HK-2 (cell line): ENCODE measurements around the gene ADCY3.

ENCODE experiments used
- DNase-seq: peaks from one replicate; pipeline ENCODE4 v3.0.0-alpha.2; 2018; ENCODE audit not compliant: unreplicated experiment

ADCY3 gene

DNA sequence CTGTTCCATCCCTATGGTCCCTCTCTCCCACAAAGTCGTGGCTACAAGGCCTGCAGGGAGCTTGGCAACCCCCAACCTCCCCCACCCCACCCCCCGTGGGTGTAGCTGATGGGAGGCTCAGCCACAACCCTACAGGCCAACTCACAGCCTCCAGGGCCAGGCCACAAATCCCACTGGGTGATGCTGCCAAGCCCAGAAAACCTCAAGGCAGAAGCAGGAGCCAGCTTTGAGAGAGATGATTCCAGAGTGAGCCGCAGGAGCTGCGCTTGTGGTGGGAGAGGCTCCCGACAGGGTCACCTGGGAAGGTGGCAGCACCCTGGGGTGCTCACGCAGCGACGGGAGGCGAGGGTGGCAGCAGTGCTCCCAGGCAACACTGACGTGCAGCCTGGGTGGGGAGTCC lies 44.8 kb downstream of the ADCY3 start:
- no peak for DNase-seq

DNA sequence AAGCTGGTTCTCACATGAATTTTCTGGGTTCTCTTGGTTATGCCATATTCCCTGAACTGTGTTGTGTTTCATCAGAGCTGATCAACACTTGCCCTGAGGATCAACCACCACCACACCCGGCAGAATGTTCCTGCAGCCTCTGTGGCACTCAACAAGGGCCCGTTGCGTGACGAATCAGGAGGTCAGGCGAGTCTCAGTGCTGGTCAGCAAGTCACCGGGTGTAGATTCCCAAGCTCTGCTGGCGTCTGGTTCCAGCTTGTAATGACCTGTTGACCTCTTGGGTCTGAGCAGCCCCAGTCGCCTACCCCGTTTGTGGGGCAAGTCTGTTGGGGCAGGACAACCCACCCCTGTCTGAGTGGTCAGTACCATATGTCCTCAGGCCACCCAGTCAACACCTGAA lies 46.0 kb downstream of the ADCY3 start:
- DNase-seq: no peak

DNA sequence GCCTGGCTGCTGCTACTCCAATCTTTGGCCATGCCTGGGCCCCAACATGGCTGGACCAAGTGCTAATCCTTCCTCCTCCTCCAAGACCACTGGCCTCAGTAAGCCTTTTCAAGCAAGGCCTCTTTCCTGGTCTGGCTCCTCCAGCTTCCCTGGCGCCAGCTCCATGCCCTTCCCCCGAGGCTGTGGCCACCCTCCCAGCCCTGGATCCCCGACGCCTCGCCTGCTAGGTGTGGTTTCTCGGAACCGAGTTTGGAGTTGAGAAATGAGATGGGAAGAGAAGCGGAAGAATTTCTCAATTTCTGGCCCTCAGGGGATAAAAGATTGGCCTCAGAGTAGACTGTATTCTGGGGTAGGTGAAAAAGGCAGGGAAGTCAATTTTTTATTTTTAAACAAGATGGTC lies 46.4 kb downstream of the ADCY3 start:
- DNase-seq: no peak

DNA sequence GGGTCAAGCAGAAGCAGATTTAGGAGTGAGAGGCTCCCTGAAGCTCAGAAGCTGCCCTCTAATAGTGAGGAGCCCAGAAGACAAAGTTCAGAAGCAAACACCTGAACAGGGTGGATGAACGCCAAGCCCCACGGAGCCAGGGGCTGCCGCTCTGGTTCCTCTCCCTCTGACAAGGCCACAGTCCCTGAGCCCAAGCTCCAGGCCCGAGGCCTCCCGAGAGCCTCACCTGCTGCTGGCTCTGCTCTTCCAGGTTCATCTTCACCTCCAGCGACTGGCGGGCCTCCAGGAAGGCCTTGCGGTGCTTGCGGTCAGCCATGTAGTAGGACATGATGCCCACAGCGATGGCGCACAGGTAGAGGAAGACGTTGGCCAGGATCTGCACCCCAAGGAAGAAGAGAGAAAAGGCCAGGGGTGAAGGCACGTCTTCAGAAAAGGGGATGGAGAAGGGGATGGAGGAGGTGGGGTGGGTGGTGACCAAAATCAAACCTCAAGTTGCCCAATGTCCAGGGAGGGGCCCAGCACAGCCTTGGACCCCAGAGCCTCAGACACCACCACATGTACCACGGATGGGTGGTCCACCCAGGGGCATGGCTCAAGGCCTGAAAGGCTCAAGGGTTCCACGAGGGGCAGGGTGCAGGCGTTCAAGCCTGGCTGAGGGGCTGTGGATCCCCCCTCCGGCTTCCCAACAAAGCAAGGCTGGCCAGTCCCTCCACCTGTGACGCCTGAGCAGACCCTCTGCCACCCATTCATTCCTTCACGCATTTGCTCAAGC lies 47.5 kb downstream of the ADCY3 start:
- DNase-seq: no peak

DNA sequence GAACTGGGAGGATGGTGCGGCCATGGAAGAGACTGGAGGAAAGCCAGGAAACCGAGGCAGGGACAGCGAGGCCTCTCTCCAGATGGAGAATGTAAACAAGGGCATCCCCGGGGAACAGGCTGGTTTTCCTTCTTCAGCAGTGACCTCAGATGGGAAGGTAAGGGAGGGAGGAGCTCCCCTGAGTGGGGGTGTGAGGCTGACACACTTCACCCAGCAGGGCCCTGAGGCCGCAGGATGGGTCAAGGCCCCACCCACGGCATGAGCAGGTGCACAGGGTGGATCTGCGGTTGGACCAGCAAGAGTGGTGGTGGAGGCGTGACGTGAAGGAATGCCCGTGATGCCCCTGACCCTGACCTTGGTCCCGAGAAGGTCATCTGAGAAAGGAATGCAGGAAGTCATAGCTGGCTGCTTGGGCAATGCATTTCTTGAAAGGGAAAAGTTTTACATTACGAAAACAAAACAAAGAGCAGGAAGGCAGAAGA lies 48.1 kb downstream of the ADCY3 start:
- no peak for DNase-seq

DNA sequence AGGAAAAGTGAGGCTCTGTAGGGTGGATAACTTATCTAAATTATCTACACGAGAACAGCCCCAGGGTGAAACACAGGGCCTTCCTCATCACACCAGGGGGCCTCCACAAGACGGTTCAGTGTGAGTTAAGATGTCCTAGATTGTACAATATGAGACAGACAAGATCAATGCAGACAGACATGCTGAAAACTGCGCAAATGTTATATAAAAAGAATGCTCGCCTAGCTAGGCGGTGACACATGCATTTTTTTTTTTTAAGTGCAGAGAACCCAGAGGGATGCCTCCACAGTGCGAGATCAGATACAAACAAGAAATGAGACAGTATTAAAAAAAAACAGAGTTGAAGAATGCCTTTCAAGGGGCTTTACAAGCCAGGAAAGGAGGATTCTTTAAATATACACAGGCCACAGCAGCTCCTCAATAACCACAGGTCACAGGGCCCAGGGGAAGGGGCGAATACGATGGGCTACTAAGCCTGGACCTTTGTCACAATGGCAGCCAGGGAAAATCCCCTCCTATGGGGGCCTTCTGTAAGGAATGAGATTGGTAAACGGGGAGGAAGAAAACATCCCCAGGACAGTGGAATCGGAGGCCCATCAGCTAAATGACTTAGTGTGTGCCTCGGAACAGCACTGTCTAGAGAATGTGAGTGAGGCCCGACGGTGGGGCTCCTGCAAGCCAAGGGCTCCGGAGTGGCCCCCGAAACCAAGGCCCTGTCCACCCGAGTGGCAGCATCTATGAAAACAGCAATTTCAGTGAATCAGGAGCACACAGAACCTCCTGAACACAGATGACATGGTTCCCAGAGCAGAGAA lies 48.9 kb downstream of the ADCY3 start:
- no peak for DNase-seq

DNA sequence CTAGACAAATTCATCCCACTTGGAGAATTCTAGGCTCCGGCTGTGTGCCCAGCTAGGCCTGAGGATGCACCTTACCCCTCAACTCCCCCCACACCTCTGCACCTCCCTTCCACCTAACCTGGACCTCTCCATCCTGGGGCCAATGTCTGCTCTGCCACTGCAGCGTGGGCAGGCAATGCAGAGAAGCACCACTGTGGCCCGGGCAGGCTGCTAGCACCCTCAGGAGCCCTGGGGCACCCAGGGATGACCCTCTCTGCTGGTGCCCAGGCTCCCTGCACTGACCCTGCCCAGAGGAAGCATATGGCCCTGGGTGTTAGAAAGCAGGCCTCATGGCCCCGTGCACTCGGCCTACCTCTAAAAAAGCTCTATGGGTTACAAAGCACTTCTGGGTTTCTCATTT lies 49.6 kb downstream of the ADCY3 start:
- DNase-seq: no peak

GRCh38 chr2:24866946-24867345 lies 53.1 kb downstream of the ADCY3 start:
- DNase-seq: no peak

DNA sequence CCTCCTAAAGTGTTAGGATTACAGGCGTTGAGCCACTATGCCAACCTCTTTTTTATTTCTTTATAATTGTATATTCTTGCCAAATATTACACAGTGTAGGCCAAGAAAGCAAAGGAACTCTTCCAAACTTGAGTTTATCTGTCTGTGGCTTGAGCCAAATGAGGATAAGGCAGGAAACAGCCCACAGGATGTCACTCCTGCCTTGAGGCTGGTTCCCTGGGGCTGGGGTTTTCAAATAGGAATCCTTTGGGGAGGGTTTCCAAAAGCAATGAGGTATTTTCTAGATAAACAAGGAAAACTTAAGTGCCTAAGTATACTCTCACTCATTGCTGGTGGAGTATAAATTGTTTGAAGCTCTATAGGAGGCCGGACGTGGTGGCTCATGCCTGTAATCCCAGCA lies 56.4 kb downstream of the ADCY3 start:
- DNase-seq: no peak

DNA sequence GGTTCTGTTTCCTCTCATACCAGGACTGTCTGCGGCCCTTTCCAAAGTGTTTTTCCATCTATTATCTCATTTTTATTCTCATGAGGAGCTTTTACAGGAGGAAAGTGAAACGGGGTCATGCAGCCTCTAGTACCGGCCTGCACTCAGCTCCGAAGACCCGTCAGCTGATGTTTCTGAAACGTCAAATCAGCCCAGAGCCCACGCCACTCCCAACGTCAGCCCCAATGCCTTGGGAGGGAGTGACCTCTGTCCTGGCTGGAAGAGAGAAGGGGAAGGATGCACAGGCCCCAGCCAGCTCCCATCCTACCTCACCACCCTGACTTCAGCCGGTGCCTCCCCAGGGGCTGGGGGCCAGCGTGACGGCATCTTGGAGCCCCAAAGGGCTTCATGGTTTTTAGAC lies 58.5 kb downstream of the ADCY3 start:
- no peak for DNase-seq

- no peak for DNase-seq
Observed at GRCh38 chr2:24860631-24861030, 59.4 kb downstream of the ADCY3 start.

- no peak for DNase-seq
Observed at GRCh38 chr2:24859968-24860600, 60.0 kb downstream of the ADCY3 start.

DNA sequence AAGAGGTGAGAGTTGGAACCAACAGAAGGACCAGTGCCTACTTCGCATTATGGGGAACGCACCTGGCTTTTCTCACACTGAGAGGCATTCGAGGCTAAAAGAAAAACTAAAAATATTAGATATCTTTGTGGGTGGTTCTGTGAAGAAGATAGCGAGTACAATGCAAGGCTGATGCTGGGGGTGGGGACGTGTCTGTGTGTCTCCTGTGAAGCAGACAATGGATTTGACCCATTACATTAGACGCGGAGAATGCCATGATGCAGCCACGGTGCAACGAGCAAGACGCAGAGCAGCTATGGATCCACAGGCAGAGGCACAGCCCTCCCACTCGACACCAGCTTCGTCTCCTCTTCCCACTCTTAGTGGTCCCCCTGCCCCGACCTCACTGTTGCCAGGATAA lies 61.0 kb downstream of the ADCY3 start:
- DNase-seq: no peak

DNA sequence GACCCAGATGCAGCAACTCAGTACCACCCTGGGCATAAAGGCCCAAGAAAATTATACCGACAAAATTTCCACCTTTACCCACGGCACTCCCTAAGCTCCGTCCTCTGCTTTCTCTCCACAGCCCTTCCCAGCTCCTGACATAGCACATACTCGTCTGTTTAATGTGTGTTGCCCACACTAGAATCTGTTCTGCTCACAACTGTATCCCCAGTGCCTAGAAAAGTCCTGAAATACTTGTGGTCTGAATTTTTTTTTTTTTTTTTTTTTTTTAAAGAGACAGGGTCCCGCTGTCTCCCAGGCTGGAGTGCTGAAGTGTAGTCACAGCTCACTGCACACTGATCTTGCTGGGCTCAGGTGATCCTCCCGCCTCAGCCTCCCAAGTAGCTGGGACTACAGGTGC lies 62.3 kb downstream of the ADCY3 start:
- no peak for DNase-seq

DNA sequence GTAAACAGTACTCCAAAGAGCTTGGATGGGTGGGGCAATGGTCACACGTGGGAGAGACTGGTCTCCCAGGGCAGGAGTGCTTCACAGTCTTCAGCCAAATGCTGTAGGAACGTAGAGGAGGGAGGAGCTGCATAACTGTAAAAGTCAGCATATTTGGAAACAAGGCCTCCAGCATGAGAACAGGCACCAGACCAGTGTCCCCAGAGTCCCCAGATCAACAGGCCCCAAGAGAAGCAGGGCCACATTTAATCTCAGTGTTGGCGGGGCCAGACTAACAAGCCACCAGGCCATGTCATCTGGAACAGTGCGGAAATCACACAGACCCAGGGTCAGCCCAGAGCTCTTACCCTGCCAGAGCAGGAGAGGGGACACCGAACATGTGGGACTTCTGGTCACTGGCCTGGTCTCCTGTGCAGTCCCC lies 63.2 kb downstream of the ADCY3 start:
- DNase-seq: no peak

DNA sequence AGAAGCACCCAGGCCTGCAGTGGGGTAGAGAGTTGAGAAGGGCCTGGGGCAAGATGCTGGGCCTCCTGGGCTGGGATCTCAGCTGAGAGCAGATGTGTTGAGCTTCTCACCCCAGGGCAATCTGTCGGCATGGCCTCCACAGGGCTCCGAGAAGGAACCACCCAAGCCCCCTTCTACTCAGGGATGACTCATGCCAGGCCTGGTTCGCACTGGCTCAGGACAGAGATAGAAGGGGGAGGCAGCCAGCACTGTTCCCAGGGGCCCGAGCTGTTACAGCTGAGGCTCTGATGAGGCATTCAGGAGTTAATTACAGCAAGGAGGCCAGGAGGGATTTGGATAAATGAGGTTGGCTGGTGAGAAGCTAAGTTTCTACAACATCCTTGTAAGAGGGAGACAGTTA lies 64.3 kb downstream of the ADCY3 start:
- no peak for DNase-seq

DNA sequence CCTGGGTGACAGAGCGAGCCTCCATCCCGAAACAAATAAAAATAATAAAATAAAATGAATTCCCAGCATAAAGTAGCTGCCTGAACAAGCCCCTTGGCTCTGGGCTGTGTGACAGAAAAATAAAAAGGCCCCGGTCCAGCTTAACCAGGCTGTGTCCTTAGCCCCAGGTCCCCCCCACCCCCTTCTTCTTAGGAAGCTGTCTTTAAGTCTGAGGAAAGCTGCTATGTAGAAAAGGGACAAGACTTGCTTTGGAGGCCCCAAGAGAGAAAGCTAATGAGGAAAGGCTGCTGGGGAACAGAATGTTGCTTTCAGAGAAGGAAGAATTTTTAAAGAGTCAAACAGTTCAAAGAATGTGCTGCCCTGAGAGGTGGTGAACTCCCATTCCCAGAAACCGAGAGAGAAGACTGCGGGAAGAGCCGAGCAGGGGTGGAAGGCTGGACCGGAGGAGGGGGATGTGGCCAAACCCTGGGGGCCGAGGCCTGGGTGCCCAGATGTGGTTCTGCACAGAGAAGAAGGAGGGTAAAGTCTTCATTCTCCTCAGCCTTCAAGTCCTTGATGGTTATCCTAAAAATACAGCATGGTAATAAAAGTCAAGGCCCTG lies 64.9 kb downstream of the ADCY3 start:
- DNase-seq: no peak

DNA sequence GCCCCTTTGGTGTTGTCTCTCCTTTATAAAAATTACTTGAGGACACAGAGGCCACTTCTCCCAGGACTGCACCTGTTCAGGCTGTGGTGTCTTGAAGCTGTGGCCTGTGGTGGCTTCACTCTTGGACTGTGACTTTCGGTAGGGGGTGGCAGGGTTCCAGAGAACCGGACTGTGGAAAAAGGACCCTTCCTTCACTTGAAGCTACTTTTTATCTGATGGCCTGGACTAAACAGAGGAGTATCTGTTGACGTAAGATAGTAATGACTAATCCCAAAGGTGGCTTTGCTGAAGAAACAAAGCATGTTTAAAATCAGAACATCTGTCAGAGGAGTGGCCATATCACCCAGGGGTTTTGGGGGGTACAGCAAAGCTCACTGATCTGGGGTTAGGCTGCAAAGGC lies 66.0 kb downstream of the ADCY3 start:
- DNase-seq: no peak

- DNase-seq: no peak
Observed at GRCh38 chr2:24853046-24853445, 67.0 kb downstream of the ADCY3 start.

GRCh38 chr2:24852431-24853020 lies 67.5 kb downstream of the ADCY3 start:
- DNase-seq: no peak

- no peak for DNase-seq
Observed at GRCh38 chr2:24852026-24852425, 68.0 kb downstream of the ADCY3 start.

DNA sequence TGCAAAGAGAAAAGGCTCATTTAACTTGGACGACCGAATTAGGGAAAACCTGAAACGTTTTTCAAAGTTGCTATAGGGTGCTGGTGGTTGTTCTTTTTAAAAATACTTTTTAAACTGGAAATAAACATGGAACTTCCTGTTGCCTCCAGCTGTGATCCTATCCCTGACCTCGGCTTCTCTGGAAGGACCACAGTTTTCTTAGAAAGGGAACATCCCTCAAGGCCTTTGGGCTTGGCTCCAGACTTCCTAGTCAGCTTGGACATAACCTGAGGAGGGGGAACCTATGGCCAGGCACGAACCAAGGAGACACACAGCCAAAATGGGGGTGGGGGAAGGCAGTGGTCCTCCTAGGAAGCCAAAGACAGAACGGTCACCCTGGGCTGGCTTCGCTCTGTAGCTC lies 69.1 kb downstream of the ADCY3 start:
- no peak for DNase-seq
